ENCODE results near the gene MID1IP1. TPM values are rescaled to one million over a fixed set of nuclear protein-coding genes. Genes with fewer than 3 reads are reported as not detected.

Gene MID1IP1
- total RNA-seq, result 14.6 TPM

- H3K27ac ChIP-seq (ENCODE audit: low read depth, low read length), result peak within 1 kb of the TSS; percentile 98
- H3K9ac ChIP-seq (ENCODE audit: low read depth in 1 of 3, low read length in 3 of 3), result peak within 1 kb of the TSS; percentile 82 to 92 (median 91)
- no peaks in the 10 kb centered on the region for H3K9me3 ChIP-seq (ENCODE audit: control insufficient read depth in 3 of 3, low read length in 3 of 3)
- no peaks in the 10 kb centered on the region for H3K27me3 ChIP-seq (ENCODE audit: control insufficient read depth in 3 of 3, insufficient read depth in 3 of 3, low read length in 3 of 3)
- peaks cover 6 to 8% (median 7%) of the 10 kb centered on the region in 3 donors for H3K36me3 ChIP-seq (ENCODE audit: control insufficient read depth in 3 of 3, insufficient read depth in 3 of 3, low read length in 3 of 3)
- H3K4me1 ChIP-seq (ENCODE audit: control insufficient read depth in 3 of 3, insufficient read depth in 3 of 3, low read length in 3 of 3), result peaks cover 3 to 4% (median 3%) of the 10 kb centered on the region in 3 donors
- H3K4me3 ChIP-seq (ENCODE audit: low read length in 3 of 3), result peak within 1 kb of the TSS; percentile 64 to 84 (median 79)
These were observed at the start of gene MID1IP1 for GRCh38 chrX:38800981-38801845. Gene MID1IP1, plus strand, starts transcription at chrX:38801459. Its CDS starts 3,488 bp downstream, at chrX:38804947.

DNA sequence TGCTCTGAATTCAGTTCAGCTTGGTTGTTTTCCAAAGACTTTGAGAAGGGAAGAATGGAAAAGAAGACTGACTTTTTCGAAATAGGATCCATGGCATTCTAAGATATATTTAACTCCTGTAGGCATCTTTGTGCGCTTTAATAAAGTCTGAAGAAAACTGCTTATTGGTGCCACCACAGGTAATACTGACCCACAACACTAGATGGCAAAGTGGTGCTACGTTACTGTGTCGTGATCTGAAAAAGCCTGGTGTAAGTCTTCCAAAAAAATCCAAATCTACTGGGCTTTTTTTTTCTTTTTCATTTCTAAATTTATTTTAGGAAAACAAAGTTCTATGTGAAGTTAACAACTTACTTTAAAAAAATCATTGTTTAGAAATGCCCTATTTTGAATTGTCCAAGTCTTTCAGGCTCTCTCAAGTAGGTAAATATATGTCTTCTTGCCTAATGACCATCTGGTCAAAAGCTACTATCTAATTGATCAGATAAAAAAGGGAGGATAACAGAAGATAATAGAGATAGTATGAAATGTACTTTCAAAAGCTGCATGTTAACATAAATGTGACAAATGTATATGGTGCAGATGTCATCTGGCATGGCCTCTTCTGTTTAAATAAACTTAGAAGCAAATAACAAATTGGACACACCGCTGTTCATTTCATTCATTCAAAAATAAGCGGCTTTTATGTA lies 47.0 kb upstream of the MID1IP1 start:
- Histone ChIP-seq H3K27me3 (ENCODE audit: control insufficient read depth in 3 of 3, insufficient read depth in 3 of 3, low read length in 3 of 3) (no peaks in the 10 kb centered on the region), H3K9ac (ENCODE audit: low read depth in 1 of 3, low read length in 3 of 3) (no peak overlapping the region), H3K4me3 (ENCODE audit: low read length in 3 of 3) (no peak overlapping the region), H3K27ac (ENCODE audit: low read depth, low read length) (no peak overlapping the region), H3K9me3 (ENCODE audit: control insufficient read depth in 3 of 3, low read length in 3 of 3) (no peaks in the 10 kb centered on the region), H3K4me1 (ENCODE audit: control insufficient read depth in 3 of 3, insufficient read depth in 3 of 3, low read length in 3 of 3) (no peaks in the 10 kb centered on the region), H3K36me3 (ENCODE audit: control insufficient read depth in 3 of 3, insufficient read depth in 3 of 3, low read length in 3 of 3) (no peaks in the 10 kb centered on the region)

DNA sequence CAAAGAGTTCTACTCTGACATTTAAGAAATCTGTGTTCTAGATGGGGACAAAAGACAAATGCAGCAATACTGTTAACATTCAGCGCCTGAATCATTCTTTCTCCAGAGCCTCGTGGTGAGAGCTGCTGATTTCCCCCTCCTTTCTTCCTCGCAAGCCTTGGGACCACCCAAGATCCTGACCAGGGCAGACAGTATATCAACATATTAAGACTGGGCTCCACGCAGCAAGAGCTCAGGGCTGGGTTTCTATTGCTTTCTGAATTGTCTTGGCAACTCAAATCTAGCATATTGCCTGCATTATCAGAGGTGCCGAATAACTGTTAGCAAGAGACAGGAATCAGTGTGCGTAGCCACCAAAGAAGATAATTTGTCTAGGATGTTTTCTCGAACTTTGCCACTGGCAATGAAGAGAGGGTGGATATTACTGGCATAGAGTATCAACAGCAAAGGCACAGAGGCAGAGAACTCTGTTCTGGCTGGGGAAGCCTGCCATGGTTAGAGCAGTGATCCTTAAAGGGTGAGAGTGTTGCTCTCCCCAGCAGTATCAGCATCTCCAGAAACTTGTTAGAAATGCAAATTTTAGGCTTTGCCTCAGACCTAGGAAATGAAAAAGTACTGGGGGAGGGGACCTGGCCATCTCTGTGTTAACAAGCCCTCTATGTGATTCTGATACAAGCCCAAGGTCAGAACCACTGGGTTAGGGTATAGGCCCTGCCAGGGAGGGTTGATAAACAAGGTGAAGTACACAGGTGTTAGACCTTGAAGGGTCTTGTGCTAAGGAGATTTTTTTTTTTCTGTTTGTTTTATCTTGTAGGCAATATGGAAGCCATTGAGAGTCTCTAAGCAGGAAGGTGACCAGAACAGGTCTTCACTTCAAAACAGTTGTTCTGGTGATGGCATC lies 46.2 kb upstream of the MID1IP1 start:
- H3K4me3 ChIP-seq (ENCODE audit: low read length in 3 of 3), result no peak overlapping the region
- no peaks in the 10 kb centered on the region for H3K27me3 ChIP-seq (ENCODE audit: control insufficient read depth in 3 of 3, insufficient read depth in 3 of 3, low read length in 3 of 3)
- no peaks in the 10 kb centered on the region for H3K36me3 ChIP-seq (ENCODE audit: control insufficient read depth in 3 of 3, insufficient read depth in 3 of 3, low read length in 3 of 3)
- H3K4me1 ChIP-seq (ENCODE audit: control insufficient read depth in 3 of 3, insufficient read depth in 3 of 3, low read length in 3 of 3), result no peaks in the 10 kb centered on the region
- H3K9ac ChIP-seq (ENCODE audit: low read depth in 1 of 3, low read length in 3 of 3), result no peak overlapping the region
- H3K27ac ChIP-seq (ENCODE audit: low read depth, low read length), result no peak overlapping the region
- H3K9me3 ChIP-seq (ENCODE audit: control insufficient read depth in 3 of 3, low read length in 3 of 3), result no peaks in the 10 kb centered on the region

GRCh38 chrX:38760883-38761282 lies 40.4 kb upstream of the MID1IP1 start:
- Histone ChIP-seq H3K4me1 (ENCODE audit: control insufficient read depth in 3 of 3, insufficient read depth in 3 of 3, low read length in 3 of 3) (no peaks in the 10 kb centered on the region), H3K9ac (ENCODE audit: low read depth in 1 of 3, low read length in 3 of 3) (no peak overlapping the region), H3K4me3 (ENCODE audit: low read length in 3 of 3) (no peak overlapping the region), H3K27ac (ENCODE audit: low read depth, low read length) (no peak overlapping the region), H3K27me3 (ENCODE audit: control insufficient read depth in 3 of 3, insufficient read depth in 3 of 3, low read length in 3 of 3) (no peaks in the 10 kb centered on the region), H3K9me3 (ENCODE audit: control insufficient read depth in 3 of 3, low read length in 3 of 3) (no peaks in the 10 kb centered on the region), H3K36me3 (ENCODE audit: control insufficient read depth in 3 of 3, insufficient read depth in 3 of 3, low read length in 3 of 3) (no peaks in the 10 kb centered on the region)

DNA sequence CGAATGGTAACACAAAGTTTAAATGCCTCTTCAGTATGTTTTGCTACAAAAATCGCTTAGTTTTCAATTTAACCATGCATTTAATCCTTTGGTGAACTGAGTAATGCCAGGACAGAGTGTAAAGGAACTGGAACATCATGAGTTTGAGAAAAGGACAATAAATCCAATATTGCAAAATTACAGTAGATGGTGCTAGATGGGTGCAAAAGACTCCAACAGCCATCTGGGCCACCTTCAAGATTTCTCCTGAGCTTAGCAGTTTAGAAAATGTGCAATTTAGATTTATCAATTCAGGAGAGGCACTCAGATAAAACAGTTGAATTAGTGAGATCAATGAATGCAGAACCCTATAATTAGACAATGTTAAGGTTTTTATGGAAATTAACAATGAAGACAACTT lies 33.2 kb upstream of the MID1IP1 start:
- Histone ChIP-seq H3K9me3 (ENCODE audit: control insufficient read depth in 3 of 3, low read length in 3 of 3) (no peaks in the 10 kb centered on the region), H3K27ac (ENCODE audit: low read depth, low read length) (no peak overlapping the region), H3K9ac (ENCODE audit: low read depth in 1 of 3, low read length in 3 of 3) (no peak overlapping the region), H3K4me3 (ENCODE audit: low read length in 3 of 3) (no peak overlapping the region), H3K36me3 (ENCODE audit: control insufficient read depth in 3 of 3, insufficient read depth in 3 of 3, low read length in 3 of 3) (no peaks in the 10 kb centered on the region), H3K4me1 (ENCODE audit: control insufficient read depth in 3 of 3, insufficient read depth in 3 of 3, low read length in 3 of 3) (no peaks in the 10 kb centered on the region), H3K27me3 (ENCODE audit: control insufficient read depth in 3 of 3, insufficient read depth in 3 of 3, low read length in 3 of 3) (peaks cover 0 to 4% (median 0%) of the 10 kb centered on the region in 3 donors)

- H3K9me3 ChIP-seq (ENCODE audit: control insufficient read depth in 3 of 3, low read length in 3 of 3), result no peaks in the 10 kb centered on the region
These were observed 31.1 kb upstream of the MID1IP1 start for GRCh38 chrX:38770152-38770551.

DNA sequence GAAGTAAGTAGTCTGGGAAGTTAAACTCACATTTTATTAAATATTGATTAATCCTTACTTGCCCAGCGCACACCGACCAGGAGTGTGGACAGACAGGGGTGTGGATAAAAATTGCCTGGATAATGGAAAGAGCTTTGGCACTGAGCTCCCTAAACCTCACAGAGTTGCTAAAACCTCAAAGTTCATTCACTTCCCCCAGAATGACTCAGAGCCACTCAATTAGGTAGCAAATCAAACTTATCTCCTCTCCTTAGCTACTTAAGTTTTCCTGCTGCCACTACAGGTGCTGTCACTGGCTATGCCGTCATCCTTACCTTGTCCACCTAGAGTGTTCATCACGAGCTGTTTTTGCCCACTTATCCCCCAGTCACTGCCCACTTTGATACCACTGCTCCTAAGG lies 27.0 kb upstream of the MID1IP1 start:
- Histone ChIP-seq H3K27me3 (ENCODE audit: control insufficient read depth in 3 of 3, insufficient read depth in 3 of 3, low read length in 3 of 3) (no peaks in the 10 kb centered on the region), H3K4me3 (ENCODE audit: low read length in 3 of 3) (no peak overlapping the region), H3K27ac (ENCODE audit: low read depth, low read length) (no peak overlapping the region), H3K36me3 (ENCODE audit: control insufficient read depth in 3 of 3, insufficient read depth in 3 of 3, low read length in 3 of 3) (no peaks in the 10 kb centered on the region), H3K9me3 (ENCODE audit: control insufficient read depth in 3 of 3, low read length in 3 of 3) (no peaks in the 10 kb centered on the region), H3K4me1 (ENCODE audit: control insufficient read depth in 3 of 3, insufficient read depth in 3 of 3, low read length in 3 of 3) (no peaks in the 10 kb centered on the region), H3K9ac (ENCODE audit: low read depth in 1 of 3, low read length in 3 of 3) (no peak overlapping the region)

More at GRCh38 chrX:38770152-38770551, 31.1 kb upstream of the MID1IP1 start:
- Histone ChIP-seq H3K27ac (ENCODE audit: low read depth, low read length) (no peak overlapping the region), H3K4me1 (ENCODE audit: control insufficient read depth in 3 of 3, insufficient read depth in 3 of 3, low read length in 3 of 3) (no peaks in the 10 kb centered on the region), H3K36me3 (ENCODE audit: control insufficient read depth in 3 of 3, insufficient read depth in 3 of 3, low read length in 3 of 3) (no peaks in the 10 kb centered on the region), H3K9ac (ENCODE audit: low read depth in 1 of 3, low read length in 3 of 3) (no peak overlapping the region), H3K4me3 (ENCODE audit: low read length in 3 of 3) (no peak overlapping the region), H3K27me3 (ENCODE audit: control insufficient read depth in 3 of 3, insufficient read depth in 3 of 3, low read length in 3 of 3) (peaks cover 0 to 4% (median 0%) of the 10 kb centered on the region in 3 donors)

- Histone ChIP-seq H3K27ac (ENCODE audit: low read depth, low read length) (no peak overlapping the region), H3K27me3 (ENCODE audit: control insufficient read depth in 3 of 3, insufficient read depth in 3 of 3, low read length in 3 of 3) (no peaks in the 10 kb centered on the region), H3K4me1 (ENCODE audit: control insufficient read depth in 3 of 3, insufficient read depth in 3 of 3, low read length in 3 of 3) (peaks cover 3 to 4% (median 3%) of the 10 kb centered on the region in 3 donors), H3K9ac (ENCODE audit: low read depth in 1 of 3, low read length in 3 of 3) (no peak overlapping the region), H3K4me3 (ENCODE audit: low read length in 3 of 3) (no peak overlapping the region), H3K9me3 (ENCODE audit: control insufficient read depth in 3 of 3, low read length in 3 of 3) (no peaks in the 10 kb centered on the region), H3K36me3 (ENCODE audit: control insufficient read depth in 3 of 3, insufficient read depth in 3 of 3, low read length in 3 of 3) (no peaks in the 10 kb centered on the region)
These were observed 4.3 kb upstream of the MID1IP1 start for GRCh38 chrX:38796946-38797345.

DNA sequence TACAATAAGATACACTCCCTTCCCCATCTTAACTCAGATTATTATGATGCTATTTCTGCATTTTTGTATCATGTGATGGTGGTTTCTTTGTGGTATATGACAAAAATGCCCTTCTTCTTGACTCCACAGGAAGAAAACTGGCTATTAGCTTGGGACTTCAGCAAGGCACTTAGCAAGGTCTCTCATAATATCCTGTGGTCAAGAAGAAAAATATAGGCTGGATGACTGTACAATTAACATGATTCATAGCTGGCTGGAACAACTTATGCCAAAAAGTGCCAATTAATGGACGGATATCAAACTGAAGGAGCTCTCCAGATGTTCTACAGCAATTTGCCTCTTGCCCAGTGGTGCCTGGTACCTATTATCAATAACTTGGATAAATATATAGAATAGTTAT lies 2.3 kb upstream of the MID1IP1 start:
- Histone ChIP-seq H3K9me3 (ENCODE audit: control insufficient read depth in 3 of 3, low read length in 3 of 3) (no peaks in the 10 kb centered on the region), H3K36me3 (ENCODE audit: control insufficient read depth in 3 of 3, insufficient read depth in 3 of 3, low read length in 3 of 3) (no peaks in the 10 kb centered on the region), H3K9ac (ENCODE audit: low read depth in 1 of 3, low read length in 3 of 3) (no peak overlapping the region), H3K27ac (ENCODE audit: low read depth, low read length) (no peak overlapping the region), H3K4me1 (ENCODE audit: control insufficient read depth in 3 of 3, insufficient read depth in 3 of 3, low read length in 3 of 3) (peaks cover 3 to 4% (median 3%) of the 10 kb centered on the region in 3 donors), H3K4me3 (ENCODE audit: low read length in 3 of 3) (no peak overlapping the region), H3K27me3 (ENCODE audit: control insufficient read depth in 3 of 3, insufficient read depth in 3 of 3, low read length in 3 of 3) (no peaks in the 10 kb centered on the region)
